GM18505 (cell line): ENCODE measurements around the gene SOX13.
"Not testable (repeated sequence)": the region's sequence is repeated elsewhere in the genome, so short reads cannot be mapped to it uniquely, and the experiment has no call there.

Experiments
- ATAC-seq: cut with Tn5 transposase; IDR thresholded peaks from one replicate; pipeline ENCODE4 v1.9.1; 2021; ENCODE audit not compliant: unreplicated experiment
- POLR2A ChIP-seq: IDR thresholded peaks from 4 replicates; pipeline ENCODE4 v1.6.1; 2011; ENCODE audit warnings: borderline replicate concordance; ENCODE audit not compliant: insufficient read depth, insufficient read length; ENCODE audit errors: extremely low read depth

Gene SOX13

DNA sequence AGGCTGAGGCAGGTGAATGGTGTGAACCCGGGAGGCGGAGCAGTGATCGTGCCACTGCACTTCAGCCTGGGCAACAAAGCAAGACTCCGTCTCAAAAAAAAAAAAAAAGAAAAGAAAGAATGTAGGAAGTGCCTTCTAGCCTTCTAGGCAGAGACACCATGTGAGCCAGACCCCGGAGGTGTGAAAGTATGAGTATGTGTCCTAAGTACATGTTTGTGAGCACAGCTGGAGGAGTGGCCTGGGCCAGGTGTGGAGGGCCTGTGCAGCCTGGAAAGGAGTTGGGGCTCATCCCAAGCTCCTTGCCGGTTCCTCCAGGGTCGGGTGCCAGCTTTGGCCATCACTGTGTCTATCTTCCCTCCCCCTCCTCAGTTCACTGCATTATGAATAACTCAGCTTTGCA, 13.0 kb downstream of the SOX13 start:
- no peak for TF ChIP-seq POLR2A
- ATAC-seq = no peak

DNA sequence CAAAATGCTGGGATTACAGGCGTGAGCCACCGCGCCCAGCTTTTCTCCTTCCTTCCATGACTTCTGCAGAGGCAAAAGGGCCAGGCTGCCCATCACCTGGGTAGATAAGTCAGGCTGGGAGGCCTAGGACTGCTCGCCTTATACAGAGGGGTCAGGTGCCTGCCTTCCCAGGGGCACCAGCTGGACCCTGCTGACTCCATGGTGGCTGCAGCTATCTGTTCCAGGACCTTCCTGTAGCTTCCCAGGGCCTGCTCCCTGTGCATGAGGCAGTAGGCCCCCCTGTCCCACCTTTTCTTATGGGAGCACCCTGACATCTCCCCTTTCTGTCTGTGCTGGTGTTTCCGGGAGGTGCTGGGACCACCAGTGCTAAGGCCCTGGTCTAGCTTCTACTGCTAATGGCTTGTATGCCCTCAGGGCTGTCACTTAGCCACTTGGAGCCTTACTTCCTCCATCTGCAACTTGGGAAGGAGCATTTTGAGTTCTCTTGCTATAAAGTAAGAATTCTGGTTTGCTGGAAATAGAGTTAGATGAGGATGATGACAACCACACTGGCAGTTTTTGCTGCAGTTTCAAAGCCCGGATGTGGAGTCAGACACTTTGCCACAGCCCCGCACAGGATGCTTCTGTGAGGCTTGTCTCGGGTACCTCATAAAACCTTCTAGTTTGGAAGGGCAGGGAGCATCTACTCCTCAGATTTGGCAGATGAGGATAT, 14.4 kb downstream of the SOX13 start:
- TF ChIP-seq POLR2A = no peak
- no peak for ATAC-seq

DNA sequence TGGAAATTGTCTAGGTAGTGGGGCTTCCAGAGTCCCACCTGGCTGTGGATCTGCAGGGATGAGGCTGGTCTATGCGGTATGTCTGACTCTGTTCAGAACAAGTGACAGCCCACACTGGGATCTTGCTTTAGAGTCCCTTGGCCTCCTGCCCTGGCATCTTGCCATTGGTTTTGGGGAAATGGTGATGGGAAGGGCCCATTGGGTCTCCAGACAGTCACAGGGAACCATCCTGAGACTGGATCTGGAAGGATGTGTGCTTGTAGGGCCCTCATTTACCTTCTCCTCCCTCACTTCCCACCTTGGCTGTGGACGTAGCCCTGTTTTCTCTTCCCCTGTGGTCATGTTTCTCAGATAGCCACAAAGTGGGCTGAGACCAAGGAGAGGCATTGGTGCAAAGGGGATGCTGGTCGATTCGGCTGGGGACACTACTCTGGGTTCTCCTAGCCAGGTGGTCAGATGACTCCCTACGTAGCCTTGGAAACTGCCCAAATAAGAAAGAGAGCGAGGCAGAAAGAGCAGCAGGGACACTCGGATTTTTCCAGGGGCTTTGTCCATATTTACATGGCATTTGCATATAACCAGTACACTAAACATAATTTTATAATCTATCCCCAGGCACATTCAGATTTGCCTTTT, 15.1 kb downstream of the SOX13 start:
- ATAC-seq = no peak
- no peak for TF ChIP-seq POLR2A

DNA sequence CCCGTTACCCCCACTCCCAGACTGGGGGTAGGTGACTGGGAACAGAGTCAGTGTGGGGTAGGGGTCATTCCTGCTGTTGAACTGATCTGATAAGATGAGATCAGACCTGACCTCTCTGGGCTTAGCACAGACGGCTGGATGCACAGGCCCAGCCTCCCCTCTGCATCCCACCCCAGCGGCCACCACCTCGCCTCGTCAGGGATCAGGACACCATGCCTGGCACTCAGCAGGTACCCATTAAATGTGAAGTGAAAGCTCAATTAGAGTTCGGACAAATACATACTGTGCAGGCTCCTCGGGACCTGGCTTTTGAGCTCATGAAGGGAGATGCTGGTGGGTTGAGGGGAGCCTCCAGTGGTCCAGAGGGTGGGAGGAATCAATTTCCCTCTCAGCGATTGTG, 15.7 kb downstream of the SOX13 start:
- ATAC-seq = no peak
- no peak for TF ChIP-seq POLR2A

- TF ChIP-seq POLR2A = no peak
- ATAC-seq = no peak
Measured at GRCh38 chr1:204089044-204089751, 16.3 kb downstream of the SOX13 start.

- not testable (repeated sequence) for ATAC-seq
Measured at GRCh38 chr1:204090132-204090531, 17.2 kb downstream of the SOX13 start.

DNA sequence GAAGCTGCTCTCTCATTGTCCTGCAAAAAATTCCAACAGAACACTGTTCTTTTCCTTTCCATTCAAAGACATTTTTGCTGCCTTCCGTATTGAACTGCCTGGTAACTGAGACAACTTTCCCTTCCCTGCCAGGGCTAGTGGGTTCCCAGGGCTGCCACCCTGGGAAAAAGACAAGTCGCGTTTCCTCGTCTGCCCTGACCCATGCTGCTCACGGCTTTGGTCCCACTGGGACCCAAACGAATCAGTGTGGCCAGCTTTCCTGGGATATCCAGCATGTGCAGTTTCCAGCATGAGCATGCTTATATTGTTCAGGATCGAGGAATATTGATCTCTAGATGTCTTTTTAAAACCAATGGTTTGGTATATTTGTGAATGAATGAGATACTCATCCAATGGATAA, 18.2 kb downstream of the SOX13 start:
- ATAC-seq = no peak
- TF ChIP-seq POLR2A = no peak

GRCh38 chr1:204091787-204092312, 18.9 kb downstream of the SOX13 start:
- no peak for TF ChIP-seq POLR2A
- no peak for ATAC-seq

DNA sequence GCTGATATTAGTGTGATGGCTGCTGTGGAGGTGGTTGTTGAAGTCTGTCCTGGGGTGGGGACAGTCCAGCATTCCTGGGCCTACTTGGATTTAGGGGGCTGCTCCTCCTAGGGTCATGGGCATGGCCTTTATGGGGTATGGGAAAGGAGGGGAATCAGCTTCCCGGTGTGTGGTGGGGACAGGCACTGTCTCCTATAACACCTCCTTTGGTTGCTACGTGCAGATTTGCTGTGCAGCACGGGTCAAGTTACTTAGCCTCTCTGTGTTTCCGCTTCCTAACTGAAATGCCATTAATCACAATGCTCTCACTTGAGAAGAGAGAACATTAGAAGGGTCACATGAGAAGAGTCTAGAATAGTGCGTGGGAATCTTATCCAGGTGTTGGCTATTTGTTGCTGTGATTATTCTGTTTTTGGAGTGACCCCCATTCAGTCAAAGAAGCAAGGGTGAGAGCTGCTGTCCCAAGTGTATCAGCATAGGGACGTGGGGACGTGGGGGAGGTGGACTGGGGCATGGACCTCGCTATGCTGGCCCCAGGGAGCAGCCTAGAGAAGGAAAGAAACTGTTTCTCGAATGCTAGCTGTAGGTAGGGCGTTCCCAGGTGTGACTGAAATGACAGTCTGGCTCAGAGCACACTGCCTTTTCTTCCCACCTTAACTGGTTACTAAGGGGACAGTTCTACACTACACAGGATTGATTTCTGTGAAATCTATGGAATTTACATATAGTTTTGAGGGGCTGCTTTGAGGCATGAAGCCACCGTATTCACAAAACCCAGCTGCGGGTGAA, 19.9 kb downstream of the SOX13 start:
- ATAC-seq = no peak
- no peak for TF ChIP-seq POLR2A

DNA sequence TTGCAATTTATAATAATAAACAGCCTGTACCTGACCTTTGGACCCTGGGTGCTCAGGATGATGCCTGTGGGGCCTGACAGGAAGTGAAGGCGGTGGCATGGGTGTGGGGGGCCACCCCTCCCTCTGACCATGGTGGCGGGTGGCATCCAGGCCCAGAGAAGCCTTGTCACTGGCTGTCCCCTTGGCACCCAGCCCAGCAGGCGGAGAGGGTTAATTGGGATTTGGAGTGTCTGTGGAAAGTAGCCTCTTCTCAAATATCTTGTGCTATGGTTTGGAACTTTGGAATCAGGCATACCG, 20.5 kb downstream of the SOX13 start:
- no peak for ATAC-seq

GRCh38 chr1:204093781-204094180, 20.9 kb downstream of the SOX13 start:
- no peak for TF ChIP-seq POLR2A

More for the DNA sequence above, 20.5 kb downstream of the SOX13 start:
- TF ChIP-seq POLR2A = no peak

DNA sequence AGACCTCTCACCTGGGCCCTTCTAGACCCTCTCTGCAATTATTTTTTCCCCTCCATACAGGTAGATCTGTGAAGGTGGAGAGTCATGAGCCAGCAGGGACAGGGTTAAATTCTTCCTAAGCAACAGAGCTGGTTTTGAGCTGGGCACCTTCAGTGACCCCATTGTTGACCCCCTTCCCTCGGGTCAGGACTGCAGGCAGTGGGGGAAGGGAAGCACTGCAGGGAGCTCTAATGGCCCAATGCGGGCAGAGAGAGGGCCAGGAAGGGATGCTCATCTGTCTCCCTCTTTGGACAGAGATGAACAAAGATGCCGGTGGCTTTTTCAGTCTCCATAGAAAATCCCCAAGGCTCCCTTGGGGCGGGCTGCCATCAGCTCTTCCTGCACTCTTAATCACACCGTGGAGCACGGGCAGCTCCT, 21.4 kb downstream of the SOX13 start:
- no peak for ATAC-seq
- no peak for TF ChIP-seq POLR2A

More at GRCh38 chr1:204093781-204094180, 20.9 kb downstream of the SOX13 start:
- no peak for ATAC-seq
